ENCODE data around the gene SLC19A3. TPM values are rescaled to one million over a fixed set of nuclear protein-coding genes. Genes with fewer than 3 reads are reported as not detected.

SLC19A3 gene
- total RNA-seq, 1 donor from 2014 or later = not detected

GRCh38 chr2:227653419-227653818 lies 64.4 kb downstream of the SLC19A3 start:
- intact Hi-C loops (cut with micrococcal nuclease) = no loop called here

GRCh38 chr2:227643990-227644551 lies 73.8 kb downstream of the SLC19A3 start:
- POLR2A ChIA-PET = no interaction called here
- ATAC-seq (ENCODE audit: low read depth) (no peak), DNase-seq (no peak)
- no peaks in the 10 kb centered on the region for H3K4me1 Mint-ChIP-seq
- H3K9me3 Mint-ChIP-seq = no peaks in the 10 kb centered on the region
- no peak overlapping the region for H3K4me3 Mint-ChIP-seq
- no peaks in the 10 kb centered on the region for H3K36me3 Mint-ChIP-seq (ENCODE audit: low read depth)
- H3K27ac Mint-ChIP-seq = no peak overlapping the region
- TF ChIP-seq, protein P1, sequence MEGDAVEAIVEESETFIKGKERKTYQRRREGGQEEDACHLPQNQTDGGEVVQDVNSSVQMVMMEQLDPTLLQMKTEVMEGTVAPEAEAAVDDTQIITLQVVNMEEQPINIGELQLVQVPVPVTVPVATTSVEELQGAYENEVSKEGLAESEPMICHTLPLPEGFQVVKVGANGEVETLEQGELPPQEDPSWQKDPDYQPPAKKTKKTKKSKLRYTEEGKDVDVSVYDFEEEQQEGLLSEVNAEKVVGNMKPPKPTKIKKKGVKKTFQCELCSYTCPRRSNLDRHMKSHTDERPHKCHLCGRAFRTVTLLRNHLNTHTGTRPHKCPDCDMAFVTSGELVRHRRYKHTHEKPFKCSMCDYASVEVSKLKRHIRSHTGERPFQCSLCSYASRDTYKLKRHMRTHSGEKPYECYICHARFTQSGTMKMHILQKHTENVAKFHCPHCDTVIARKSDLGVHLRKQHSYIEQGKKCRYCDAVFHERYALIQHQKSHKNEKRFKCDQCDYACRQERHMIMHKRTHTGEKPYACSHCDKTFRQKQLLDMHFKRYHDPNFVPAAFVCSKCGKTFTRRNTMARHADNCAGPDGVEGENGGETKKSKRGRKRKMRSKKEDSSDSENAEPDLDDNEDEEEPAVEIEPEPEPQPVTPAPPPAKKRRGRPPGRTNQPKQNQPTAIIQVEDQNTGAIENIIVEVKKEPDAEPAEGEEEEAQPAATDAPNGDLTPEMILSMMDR (IDR thresholded peaks at IDR 0.05) = no peak
- intact Hi-C loops (cut with micrococcal nuclease) = no loop called here
- CTCF ChIA-PET = interaction anchor here (1.0 kb wide), 1 partner anchor 14 kb away, joined by 5 read pairs; no protein-coding TSS in a partner anchor
- peaks cover 2% of the 10 kb centered on the region for H3K27me3 Mint-ChIP-seq

More at GRCh38 chr2:227653419-227653818, 64.4 kb downstream of the SLC19A3 start:
- ChIA-PET POLR2A (no interaction called here), CTCF (no interaction called here)
- H3K27me3 Mint-ChIP-seq = peaks cover 7% of the 10 kb centered on the region
- ATAC-seq (ENCODE audit: low read depth) (no peak), DNase-seq (no peak)
- no peak overlapping the region for H3K4me3 Mint-ChIP-seq
- TF ChIP-seq, protein P1 (IDR thresholded peaks at IDR 0.05) = no peak
- H3K4me1 Mint-ChIP-seq = no peaks in the 10 kb centered on the region
- H3K27ac Mint-ChIP-seq = no peak overlapping the region
- no peaks in the 10 kb centered on the region for H3K36me3 Mint-ChIP-seq (ENCODE audit: low read depth)
- H3K9me3 Mint-ChIP-seq = no peaks in the 10 kb centered on the region

DNA sequence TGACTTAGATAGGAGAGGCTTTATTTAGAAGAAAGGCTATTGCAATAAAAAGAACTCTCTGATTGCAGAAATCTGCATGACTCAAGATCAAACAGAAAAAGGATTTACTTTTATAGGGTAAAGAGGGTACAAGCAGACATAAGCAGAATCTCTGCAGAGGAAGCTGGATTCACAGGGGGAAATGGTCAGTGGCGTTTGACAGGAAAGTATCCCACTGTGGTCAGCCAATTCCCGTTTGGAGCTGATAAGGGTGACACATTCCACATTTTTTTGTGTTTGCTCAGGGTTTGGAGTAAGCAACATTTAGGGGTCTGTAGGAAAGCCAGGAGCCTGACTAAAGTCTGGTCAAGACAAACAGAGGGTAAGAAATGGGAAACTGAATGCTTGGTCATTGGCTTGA lies 75.2 kb downstream of the SLC19A3 start:
- CTCF ChIA-PET = no interaction called here
- no peaks in the 10 kb centered on the region for H3K36me3 Mint-ChIP-seq (ENCODE audit: low read depth)
- no peak for DNase-seq
- no peak for ATAC-seq (ENCODE audit: low read depth)
- intact Hi-C loops (cut with micrococcal nuclease) = no loop called here
- TF ChIP-seq, protein P1 (IDR thresholded peaks at IDR 0.05) = no peak
- H3K4me3 Mint-ChIP-seq = no peak overlapping the region
- POLR2A ChIA-PET = no interaction called here
- H3K9me3 Mint-ChIP-seq = no peaks in the 10 kb centered on the region
- no peaks in the 10 kb centered on the region for H3K27me3 Mint-ChIP-seq
- no peak overlapping the region for H3K27ac Mint-ChIP-seq
- H3K4me1 Mint-ChIP-seq = no peaks in the 10 kb centered on the region

DNA sequence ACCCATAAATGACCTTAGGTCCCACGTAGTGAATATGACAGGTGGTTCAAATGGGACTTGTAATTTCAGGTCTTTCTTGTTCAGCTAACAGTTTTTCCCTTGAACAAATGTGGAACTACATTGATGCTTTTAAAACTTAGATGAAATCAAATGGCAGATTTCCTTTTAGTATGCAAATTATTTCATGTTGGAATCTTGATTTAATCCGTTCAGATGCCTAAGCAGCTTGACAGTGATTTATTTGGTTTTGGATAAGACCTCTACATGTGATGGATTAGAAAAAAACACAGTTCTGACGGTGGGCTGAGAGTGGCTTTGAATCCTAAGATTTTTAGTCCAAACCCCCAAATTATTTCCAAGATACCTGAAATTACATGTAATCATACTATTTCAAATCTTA lies 83.6 kb downstream of the SLC19A3 start:
- ChIA-PET CTCF (no interaction called here), POLR2A (no interaction called here)
- H3K4me3 Mint-ChIP-seq = no peak overlapping the region
- no peaks in the 10 kb centered on the region for H3K36me3 Mint-ChIP-seq (ENCODE audit: low read depth)
- intact Hi-C loops (cut with micrococcal nuclease) = no loop called here
- ATAC-seq (ENCODE audit: low read depth) (no peak), DNase-seq (no peak)
- no peaks in the 10 kb centered on the region for H3K9me3 Mint-ChIP-seq
- TF ChIP-seq, protein P1 (IDR thresholded peaks at IDR 0.05) = no peak
- no peaks in the 10 kb centered on the region for H3K4me1 Mint-ChIP-seq
- no peak overlapping the region for H3K27ac Mint-ChIP-seq
- H3K27me3 Mint-ChIP-seq = peaks cover 8% of the 10 kb centered on the region

Other genes starting within 250 kb of the SLC19A3 start
- gene AGFG1, start 245.9 kb downstream of the SLC19A3 start, total RNA-seq = 108 and 125 TPM in 2 replicates
- not detected in 2 replicates for gene SCYGR2, start 119.1 kb downstream of the SLC19A3 start, total RNA-seq
- not detected in 2 replicates for gene SCYGR3, start 103.2 kb downstream of the SLC19A3 start, total RNA-seq
- not detected in 2 replicates for gene SCYGR4, start 100.5 kb downstream of the SLC19A3 start, total RNA-seq
- gene SCYGR5, start 51.2 kb downstream of the SLC19A3 start, total RNA-seq = not detected in 2 replicates
- not detected in 2 replicates for gene SCYGR6, start 6.7 kb upstream of the SLC19A3 start, total RNA-seq
- not detected in 2 replicates for gene SCYGR7, start 10.3 kb upstream of the SLC19A3 start, total RNA-seq
- gene SCYGR8, start 27.9 kb upstream of the SLC19A3 start, total RNA-seq = not detected in 2 replicates
- gene CCL20, start 95.8 kb upstream of the SLC19A3 start, total RNA-seq = not detected in 2 replicates
- not detected in 2 replicates for gene DAW1, start 153.6 kb upstream of the SLC19A3 start, total RNA-seq

Data from activated B cell treated with CpG ODN at 0.5 μM for 24 hours (primary cell).